Thoracic aorta (tissue), 2 donors: ENCODE data around the gene IER2. TPM values are rescaled to one million over a fixed set of nuclear protein-coding genes. Genes with fewer than 3 reads are reported as not detected.
"Not testable (repeated sequence)": the region's sequence is repeated elsewhere in the genome, so short reads cannot be mapped to it uniquely, and the experiment has no call there.

Experiments
- ATAC-seq: fragments of 150-250 bp; one replicate; pipeline ENCODE4 v1.8.0; 2017; ENCODE audit warnings: low read depth; ENCODE audit not compliant: insufficient number of reproducible peaks, low FRiP score
- DNase-seq: peaks from one replicate; pipeline ENCODE4 v3.0.0-alpha.2; 2020; ENCODE audit warnings: low spot score
- H3K27ac ChIP-seq, 2 donors: fragments of 200-600 bp; sonication (generic); 1 replicate in 1 of 2; 2 replicates in 1 of 2; pipeline ENCODE4 v1.5.1; 2016; ENCODE audit warnings: mild to moderate bottlenecking in 2 of 2, moderate library complexity in 2 of 2
- H3K27me3 ChIP-seq: fragments of 200-600 bp; sonication (generic); replicated peaks from 2 replicates; pipeline ENCODE4 v1.6.0; 2016; ENCODE audit warnings: mild to moderate bottlenecking; ENCODE audit not compliant: insufficient read depth
- H3K36me3 ChIP-seq: fragments of 200-600 bp; sonication (generic); one replicate; pipeline ENCODE4 v1.5.1; 2016
- H3K4me1 ChIP-seq, 2 donors: fragments of 200-600 bp; sonication (generic); 1 replicate in 1 of 2; 2 replicates in 1 of 2; pipeline versions ENCODE4 v1.5.1 to v1.6.0; 2016; ENCODE audit warnings: low read depth in 2 of 2, mild to moderate bottlenecking in 1 of 2; ENCODE audit not compliant: control insufficient read depth in 1 of 2
- H3K4me3 ChIP-seq: fragments of 200-600 bp; sonication (generic); 2 replicates; pipeline ENCODE4 v1.5.1; 2016; ENCODE audit warnings: mild to moderate bottlenecking
- H3K9me3 ChIP-seq: fragments of 200-600 bp; sonication (generic); 2 replicates; pipeline ENCODE4 v1.5.1; 2016
- total RNA-seq, 2 donors: library from RNA; depleted of rRNA; stranded (reverse); fragments of >200 nt; gene quantifications; one replicate each; pipeline versions ENCODE4 v1.1.0 to v1.2.3, GENCODE V29; 2016
- TF ChIP-seq, protein P1 (sequence below): fragments of 200-600 bp; sonication (generic); IDR thresholded peaks from one replicate; pipeline ENCODE4 v1.5.1; 2019; ENCODE audit warnings: antibody characterized with exemption

Gene IER2
- total RNA-seq, 2 donors from 2014 or later, result 125 to 440 TPM

DNA sequence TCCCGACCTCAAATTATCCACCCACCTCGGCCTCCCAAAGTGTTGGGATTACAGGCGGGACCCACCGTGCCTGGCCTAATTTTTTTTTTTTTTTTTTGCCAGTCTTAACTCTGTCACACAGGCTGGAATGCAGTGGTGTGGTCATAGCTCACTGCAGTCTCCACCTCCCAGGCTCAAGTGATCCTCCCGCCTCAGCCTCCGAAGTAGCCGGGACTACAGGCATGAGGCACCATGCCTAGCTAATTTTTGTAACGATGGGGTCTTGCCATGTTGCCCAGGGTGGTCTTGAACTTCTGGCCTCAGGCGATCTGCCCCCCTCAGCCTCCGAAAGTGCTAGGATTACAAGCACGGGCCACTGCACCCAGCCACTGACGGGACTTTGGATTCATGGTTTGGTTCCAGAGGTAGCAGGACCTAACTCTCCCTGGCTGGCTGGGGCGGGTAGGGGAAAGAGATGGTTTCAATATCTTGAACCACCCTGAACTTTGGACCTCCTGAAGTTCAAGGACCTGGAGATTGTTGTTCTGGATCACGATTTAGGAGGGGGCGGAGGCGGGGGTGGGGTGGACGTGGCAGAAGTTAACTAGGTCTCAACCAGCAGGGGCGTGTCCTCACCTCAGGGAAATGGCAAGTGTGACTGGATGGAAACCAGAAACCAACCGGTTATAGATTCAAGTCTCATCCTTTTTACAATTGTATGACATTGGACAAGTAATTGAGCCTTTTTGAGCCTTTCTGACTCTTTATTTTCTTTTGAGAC, 40.8 kb downstream of the IER2 start:
- Histone ChIP-seq H3K9me3 (no peaks in the 10 kb centered on the region), H3K4me3 (no peak overlapping the region), H3K4me1 (no peaks in the 10 kb centered on the region), H3K36me3 (no peaks in the 10 kb centered on the region), H3K27me3 (no peaks in the 10 kb centered on the region), H3K27ac (no peak overlapping the region)
- DNase-seq (no peak), ATAC-seq (no peak)
- TF ChIP-seq, protein P1, sequence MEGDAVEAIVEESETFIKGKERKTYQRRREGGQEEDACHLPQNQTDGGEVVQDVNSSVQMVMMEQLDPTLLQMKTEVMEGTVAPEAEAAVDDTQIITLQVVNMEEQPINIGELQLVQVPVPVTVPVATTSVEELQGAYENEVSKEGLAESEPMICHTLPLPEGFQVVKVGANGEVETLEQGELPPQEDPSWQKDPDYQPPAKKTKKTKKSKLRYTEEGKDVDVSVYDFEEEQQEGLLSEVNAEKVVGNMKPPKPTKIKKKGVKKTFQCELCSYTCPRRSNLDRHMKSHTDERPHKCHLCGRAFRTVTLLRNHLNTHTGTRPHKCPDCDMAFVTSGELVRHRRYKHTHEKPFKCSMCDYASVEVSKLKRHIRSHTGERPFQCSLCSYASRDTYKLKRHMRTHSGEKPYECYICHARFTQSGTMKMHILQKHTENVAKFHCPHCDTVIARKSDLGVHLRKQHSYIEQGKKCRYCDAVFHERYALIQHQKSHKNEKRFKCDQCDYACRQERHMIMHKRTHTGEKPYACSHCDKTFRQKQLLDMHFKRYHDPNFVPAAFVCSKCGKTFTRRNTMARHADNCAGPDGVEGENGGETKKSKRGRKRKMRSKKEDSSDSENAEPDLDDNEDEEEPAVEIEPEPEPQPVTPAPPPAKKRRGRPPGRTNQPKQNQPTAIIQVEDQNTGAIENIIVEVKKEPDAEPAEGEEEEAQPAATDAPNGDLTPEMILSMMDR, result no peak

DNA sequence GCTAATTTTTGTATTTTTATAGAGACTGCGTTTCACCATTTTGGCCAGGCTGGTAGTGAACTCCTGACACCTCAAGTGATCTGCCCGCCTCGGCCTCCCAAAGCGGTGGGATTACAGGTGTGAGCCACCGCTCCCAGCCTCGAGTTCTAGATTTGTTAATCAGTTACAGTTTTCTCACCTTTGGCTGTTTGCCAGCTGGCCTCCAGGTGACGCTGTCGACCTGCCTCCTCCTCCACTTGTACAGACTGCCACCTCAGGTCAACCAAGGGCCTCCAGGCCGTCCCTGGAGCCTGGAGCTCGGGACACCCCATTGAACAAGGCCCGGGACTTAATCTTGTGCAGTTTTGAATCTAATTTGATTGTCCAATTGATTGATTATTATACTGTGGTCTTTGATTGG, 45.5 kb downstream of the IER2 start:
- ATAC-seq (no peak), DNase-seq (no peak)
- Histone ChIP-seq H3K4me1 (no peaks in the 10 kb centered on the region), H3K27ac (no peak overlapping the region), H3K27me3 (no peaks in the 10 kb centered on the region), H3K4me3 (no peak overlapping the region), H3K36me3 (no peaks in the 10 kb centered on the region), H3K9me3 (no peaks in the 10 kb centered on the region)
- TF ChIP-seq, protein P1, result no peak

DNA sequence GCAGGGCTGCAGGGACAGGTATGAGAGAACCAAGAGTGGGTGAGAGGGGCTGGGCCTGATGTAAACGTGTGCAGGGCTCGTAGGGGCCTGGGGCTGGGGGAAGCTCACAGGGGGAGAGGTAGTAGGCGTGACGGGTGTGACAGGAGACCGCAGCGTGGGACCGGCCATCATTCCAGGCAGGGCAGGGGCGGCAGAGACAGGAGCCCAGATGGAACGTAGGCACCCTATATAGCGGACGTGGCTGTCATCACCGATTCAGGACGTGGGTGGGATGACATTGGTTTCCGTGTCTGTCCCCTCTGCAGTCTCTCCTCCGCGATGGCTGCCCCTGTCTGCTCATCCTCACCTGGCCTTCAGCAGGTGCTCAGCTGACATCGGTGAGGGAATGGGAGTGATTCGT, 48.4 kb downstream of the IER2 start:
- DNase-seq, result no peak
- Histone ChIP-seq H3K4me3 (no peak overlapping the region), H3K27ac (no peak overlapping the region), H3K36me3 (no peaks in the 10 kb centered on the region), H3K9me3 (no peaks in the 10 kb centered on the region), H3K27me3 (no peaks in the 10 kb centered on the region), H3K4me1 (no peaks in the 10 kb centered on the region)
- no peak for ATAC-seq
- TF ChIP-seq, protein P1, result no peak

DNA sequence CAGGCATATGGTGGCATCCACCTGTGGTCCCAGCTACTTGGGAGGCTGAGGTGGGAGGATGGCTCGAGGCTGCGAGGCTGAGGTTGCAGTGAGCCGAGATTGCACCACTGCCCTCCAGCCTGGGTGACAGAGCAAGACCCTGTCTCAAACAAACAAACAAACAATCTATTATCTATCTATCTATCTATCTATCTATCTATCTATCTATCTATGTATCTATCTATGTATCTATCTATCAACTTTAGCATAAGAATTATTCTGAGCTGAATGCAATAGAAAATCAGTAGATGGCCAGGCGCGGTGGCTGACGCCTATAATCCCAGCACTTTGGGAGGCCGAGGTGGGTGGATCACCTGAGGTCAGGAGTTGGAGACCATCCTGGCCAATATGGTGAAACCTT, 51.9 kb downstream of the IER2 start:
- H3K27ac ChIP-seq, H3K4me1 ChIP-seq, H3K9me3 ChIP-seq, H3K27me3 ChIP-seq, H3K4me3 ChIP-seq, ATAC-seq, DNase-seq, H3K36me3 ChIP-seq: not testable (repeated sequence)

Other genes with a start within 250 kb of the IER2 start
- not detected for gene SYCE2, start 231.1 kb upstream of the IER2 start, total RNA-seq
- gene FARSA, start 216.7 kb upstream of the IER2 start, total RNA-seq, result 10 to 100 TPM; 31.8 to 76.8 TPM
- 100 to 1,000 TPM; 415 to 467 TPM for gene CALR, start 211.8 kb upstream of the IER2 start, total RNA-seq
- gene RAD23A, start 204.5 kb upstream of the IER2 start, total RNA-seq, result 100 to 1,000 TPM; 116 to 130 TPM
- 10 to 100 TPM; 30.2 to 42.8 TPM for gene GADD45GIP1, start 193.2 kb upstream of the IER2 start, total RNA-seq
- gene DAND5, start 180.8 kb upstream of the IER2 start, total RNA-seq, result not detected
- gene NFIX, start 154.9 kb upstream of the IER2 start, total RNA-seq, result 100 to 1,000 TPM; 126 to 145 TPM
- 10 to 100 TPM; 10.6 to 36.1 TPM for gene LYL1, start 47.6 kb upstream of the IER2 start, total RNA-seq
- gene TRMT1, start 33.7 kb upstream of the IER2 start, total RNA-seq, result 10 to 100 TPM; 35.3 to 52.3 TPM
- gene NACC1, start 32.1 kb upstream of the IER2 start, total RNA-seq, result 10 to 100 TPM; 27.2 to 28.8 TPM
- 10 to 100 TPM; 30.8 to 83.4 TPM for gene STX10, start within 50 bp of the IER2 start, total RNA-seq